ENCODE results near the gene TNIK. TPM values are rescaled to one million over a fixed set of nuclear protein-coding genes. Genes with fewer than 3 reads are reported as not detected.
"Not testable (repeated sequence)": the region's sequence is repeated elsewhere in the genome, so short reads cannot be mapped to it uniquely, and the experiment has no call there.

TNIK gene
- polyA plus RNA-seq, 1 donor, result 40.3 TPM

DNA sequence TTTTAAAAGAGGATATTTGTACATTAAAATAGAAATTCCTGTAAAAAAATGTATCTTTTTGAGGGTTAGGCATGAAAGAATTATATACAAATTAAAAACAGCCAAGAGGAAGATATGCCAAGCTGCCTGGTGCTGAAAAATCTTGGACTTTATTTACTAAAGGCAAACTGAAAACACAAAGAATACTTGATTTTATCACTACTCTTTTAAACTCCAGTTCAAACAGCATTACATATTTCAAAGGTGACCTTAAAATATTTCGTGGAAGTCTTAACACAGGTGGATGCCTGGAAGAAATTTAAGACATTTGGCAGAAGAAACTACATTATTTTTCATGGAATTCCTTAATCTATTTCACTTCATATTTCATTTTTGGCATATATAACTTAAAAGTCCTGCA is 332.6 kb downstream of the TNIK start:
- DNase-seq (ENCODE audit: low read depth), result no peak

- no peak for DNase-seq (ENCODE audit: low read depth)
Measured at GRCh38 chr3:171126478-171127209, 333.6 kb downstream of the TNIK start.

DNA sequence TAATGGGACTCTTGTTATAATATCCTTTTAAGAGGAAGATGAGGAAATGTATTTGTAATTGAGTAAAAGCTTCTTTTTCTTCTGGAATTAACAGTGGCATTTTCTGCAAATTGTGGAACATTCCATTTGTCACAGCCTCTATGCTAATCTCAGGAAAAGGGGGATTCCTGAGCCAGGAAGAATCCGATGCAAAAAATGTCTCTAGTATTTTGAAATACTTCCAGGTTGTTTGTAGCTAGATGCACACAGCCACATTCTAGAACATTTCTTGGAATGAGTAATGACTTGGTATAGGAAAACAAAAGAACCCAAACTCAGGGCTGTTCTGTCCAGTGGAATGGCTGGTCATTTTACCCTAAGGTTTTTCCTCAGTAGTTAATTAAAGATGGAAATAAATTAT is 335.2 kb downstream of the TNIK start:
- DNase-seq (ENCODE audit: low read depth), result no peak

DNA sequence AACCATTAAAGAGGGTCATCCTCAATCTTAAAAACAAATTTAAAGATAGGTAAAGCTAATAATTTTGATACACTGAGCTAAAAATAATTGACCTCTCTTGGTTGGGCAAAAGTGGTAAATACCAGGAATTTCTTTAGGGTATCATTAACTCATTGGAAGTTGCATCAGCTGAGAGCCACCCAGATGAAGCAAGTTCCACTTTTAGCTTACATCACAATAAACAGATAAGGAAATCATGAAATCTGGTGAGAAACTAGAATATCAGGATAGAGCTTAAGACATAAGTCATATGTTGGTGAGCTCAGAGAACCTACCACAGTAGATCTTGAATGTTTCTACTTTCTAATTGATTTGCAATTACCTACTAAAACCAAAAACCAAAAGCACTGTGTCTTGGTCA is 336.3 kb downstream of the TNIK start:
- no peak for DNase-seq (ENCODE audit: low read depth)

- DNase-seq (ENCODE audit: low read depth), result no peak
Measured at GRCh38 chr3:171122861-171123260, 337.3 kb downstream of the TNIK start.

- no peak for DNase-seq (ENCODE audit: low read depth)
Measured at GRCh38 chr3:171122240-171122639, 338.0 kb downstream of the TNIK start.

GRCh38 chr3:171121801-171122200 is 338.4 kb downstream of the TNIK start:
- no peak for DNase-seq (ENCODE audit: low read depth)

- DNase-seq (ENCODE audit: low read depth), result not testable (repeated sequence)
Measured at GRCh38 chr3:171119402-171119801, 340.8 kb downstream of the TNIK start.

DNA sequence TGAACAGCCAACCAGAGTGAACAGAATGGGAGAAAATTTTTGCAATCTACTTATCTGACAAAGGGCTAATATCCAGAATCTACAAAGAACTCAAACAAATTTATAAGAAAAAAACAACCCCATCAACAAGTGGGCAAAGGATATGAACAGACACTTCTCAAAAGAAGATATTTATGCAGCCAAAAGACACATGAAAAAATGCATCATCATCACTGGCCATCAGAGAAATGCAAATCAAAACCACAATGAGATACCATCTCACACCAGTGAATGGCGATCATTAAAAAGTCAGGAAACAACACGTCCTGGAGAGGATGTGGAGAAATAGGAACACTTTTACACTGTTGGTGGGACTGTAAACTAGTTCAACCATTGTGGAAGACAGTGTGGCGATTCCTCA is 341.2 kb downstream of the TNIK start:
- not testable (repeated sequence) for DNase-seq (ENCODE audit: low read depth)

- no peak for DNase-seq (ENCODE audit: low read depth)
Measured at GRCh38 chr3:171116824-171117395, 343.3 kb downstream of the TNIK start.

DNA sequence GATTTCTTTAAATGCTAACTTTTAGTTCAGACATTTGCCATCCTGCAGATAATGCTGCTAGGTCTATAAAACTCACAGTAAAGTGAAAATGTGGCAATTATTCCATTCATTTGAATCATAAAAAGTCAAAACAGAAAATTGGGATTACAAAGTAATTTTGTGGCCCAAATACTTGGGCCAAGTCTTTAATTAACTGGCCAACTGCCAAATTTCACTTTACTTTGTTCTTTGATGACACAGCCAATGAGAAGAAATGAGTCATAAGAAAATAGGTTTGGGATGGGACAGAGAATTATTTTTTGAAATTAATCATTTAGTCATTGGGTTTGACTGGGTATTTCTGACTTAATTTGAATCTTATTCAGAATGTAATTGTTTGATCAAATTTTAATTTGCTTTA is 343.8 kb downstream of the TNIK start:
- no peak for DNase-seq (ENCODE audit: low read depth)

DNA sequence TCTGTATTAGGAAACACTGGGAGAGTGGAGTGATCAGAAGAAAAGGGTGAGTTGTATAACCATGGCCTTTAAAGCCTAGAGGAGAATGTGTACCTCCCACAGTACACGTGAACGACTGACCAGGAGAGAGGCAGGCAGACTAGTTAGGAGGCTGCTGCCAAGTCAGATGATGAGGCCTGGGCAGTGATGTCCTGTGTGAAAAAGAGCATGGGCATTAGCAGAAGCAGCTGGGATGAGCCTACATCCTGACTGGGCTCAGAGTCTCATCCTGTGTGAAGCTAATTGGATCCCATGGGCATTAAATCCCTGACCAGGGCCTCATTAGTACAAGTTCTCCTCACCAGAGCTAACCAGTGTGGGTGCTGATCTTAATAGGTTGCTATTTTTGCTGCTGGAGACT is 344.5 kb downstream of the TNIK start:
- DNase-seq (ENCODE audit: low read depth), result no peak

DNA sequence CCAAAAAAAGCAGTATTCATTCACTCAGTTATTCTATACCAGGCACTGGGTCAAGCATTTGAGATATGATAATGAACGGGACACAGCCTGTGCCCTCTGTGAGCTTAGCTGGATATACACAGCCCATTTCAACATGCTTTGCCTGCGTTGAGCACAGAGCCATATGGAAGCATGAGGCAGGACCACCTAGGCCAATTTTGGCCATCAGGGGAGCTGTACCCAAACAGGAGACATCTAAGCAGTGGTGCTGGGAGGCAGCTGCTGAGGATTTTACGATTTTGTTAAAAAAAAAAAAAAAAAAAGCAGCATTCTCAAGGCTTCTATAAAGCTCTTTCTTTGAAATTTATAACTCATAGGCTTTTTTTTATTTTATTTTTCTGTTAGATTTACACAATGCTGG is 346.5 kb downstream of the TNIK start:
- DNase-seq (ENCODE audit: low read depth), result no peak

GRCh38 chr3:171110715-171111114 is 349.5 kb downstream of the TNIK start:
- DNase-seq (ENCODE audit: low read depth), result no peak

- no peak for DNase-seq (ENCODE audit: low read depth)
Measured at GRCh38 chr3:171108066-171108465, 352.1 kb downstream of the TNIK start.

DNA sequence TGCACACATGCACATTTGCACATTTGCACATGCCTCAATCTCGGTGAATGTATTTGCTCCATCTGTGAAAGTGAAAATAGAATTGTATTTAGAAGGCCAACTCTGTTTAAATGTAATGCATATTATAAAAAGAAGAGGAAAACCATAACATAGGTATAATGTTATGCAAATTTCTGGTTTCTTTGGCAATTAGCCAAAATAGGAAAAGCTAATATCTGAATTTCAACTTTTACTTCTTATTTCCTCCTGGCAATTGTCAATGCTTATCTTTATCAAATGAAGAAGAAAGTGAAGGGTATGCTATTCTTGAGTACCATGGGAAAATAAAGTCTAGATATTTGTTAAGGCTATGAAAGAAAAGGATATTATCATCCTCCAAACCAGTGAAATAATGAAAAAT is 357.0 kb downstream of the TNIK start:
- DNase-seq (ENCODE audit: low read depth), result no peak

DNA sequence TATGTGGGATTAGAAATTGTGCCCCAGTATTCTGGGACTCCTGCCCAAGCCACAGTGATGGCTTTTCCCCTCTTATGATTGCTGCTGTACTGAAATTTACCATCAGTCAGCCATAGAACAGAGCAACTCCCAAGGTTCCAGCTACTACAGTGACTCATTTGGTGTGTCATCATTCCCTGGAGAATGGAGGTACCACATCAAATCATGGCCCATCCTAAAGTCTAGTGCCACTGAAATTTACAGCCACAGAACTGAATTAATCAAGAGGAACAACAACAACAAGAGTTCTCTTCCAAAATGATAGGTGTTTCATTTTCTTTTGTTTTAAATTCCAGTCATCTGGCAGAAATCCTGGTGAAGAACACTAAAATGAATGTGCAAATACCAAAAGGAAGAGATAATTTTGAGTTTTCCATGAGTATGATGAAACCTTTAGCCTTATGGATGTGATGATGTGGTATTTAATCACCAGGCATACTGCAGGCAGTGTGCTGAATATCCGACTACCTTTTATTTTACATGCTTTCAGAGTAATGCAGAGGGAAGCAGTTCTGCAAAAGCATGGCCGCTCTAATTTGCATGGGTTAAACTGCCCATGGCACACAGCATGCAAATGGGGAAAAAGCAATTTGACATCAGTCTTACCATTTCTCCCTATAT is 358.1 kb downstream of the TNIK start:
- DNase-seq (ENCODE audit: low read depth), result no peak

DNA sequence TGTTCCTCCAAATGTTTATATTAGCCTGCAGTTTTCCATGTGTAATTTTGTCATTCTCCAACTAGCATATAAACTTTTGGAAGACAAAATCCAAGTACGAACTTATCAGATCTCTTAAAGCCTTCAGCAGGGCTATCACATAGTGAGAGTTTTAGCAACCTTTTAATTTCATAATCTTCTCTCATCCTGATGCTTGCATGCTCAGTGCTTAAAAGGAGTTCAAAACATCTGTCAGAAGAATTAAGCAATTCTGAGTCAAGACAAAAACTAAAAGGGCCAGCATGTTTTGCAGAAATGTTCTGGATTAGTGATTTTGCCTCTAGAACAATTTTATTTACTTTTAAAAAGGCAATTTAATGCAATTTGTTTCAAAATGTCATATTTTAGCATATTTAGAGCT is 360.3 kb downstream of the TNIK start:
- DNase-seq (ENCODE audit: low read depth), result no peak

- DNase-seq (ENCODE audit: low read depth), result no peak
Measured at GRCh38 chr3:171095063-171095462, 365.1 kb downstream of the TNIK start.

- no peak for DNase-seq (ENCODE audit: low read depth)
Measured at GRCh38 chr3:171094411-171094810, 365.8 kb downstream of the TNIK start.

DNA sequence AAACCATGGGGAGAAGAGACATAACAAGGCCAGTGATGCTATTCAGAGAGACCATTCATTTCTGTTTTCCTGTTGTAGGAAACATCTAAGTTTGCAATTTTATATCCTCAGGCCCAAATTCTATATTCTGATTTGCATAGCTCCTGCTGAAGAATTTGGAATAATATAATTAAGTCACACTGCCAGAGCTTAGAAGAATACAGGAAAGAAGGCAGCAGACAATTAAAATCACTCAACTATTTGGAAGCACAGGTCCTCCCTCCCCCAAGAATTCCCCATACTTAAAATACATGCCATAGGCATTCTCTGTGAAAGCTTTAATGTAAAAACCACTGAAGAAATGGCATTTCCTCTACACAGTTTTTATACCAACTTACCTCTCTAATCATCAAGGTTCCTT is 366.7 kb downstream of the TNIK start:
- no peak for DNase-seq (ENCODE audit: low read depth)

DNA sequence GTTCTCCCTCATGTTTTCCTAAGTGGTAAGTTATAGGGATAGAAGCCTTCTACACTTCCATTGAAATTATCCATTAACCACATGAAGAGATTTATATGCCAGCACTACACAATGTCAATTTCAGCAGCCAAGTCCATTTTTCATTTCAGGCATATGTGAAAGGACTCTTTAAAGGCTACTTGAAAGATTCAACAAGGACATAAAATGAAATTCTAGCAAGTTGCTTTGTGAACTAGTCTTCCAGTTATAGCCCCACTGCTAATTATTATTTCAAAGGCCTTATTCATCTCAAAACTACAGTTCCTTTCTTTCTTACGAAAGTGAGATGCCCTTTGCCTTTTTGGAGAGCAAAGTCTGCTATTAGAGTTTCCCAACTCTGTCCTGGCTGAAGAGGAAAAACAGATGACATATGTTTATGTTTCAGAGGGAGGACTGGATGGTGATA is 367.7 kb downstream of the TNIK start:
- no peak for DNase-seq (ENCODE audit: low read depth)

DNA sequence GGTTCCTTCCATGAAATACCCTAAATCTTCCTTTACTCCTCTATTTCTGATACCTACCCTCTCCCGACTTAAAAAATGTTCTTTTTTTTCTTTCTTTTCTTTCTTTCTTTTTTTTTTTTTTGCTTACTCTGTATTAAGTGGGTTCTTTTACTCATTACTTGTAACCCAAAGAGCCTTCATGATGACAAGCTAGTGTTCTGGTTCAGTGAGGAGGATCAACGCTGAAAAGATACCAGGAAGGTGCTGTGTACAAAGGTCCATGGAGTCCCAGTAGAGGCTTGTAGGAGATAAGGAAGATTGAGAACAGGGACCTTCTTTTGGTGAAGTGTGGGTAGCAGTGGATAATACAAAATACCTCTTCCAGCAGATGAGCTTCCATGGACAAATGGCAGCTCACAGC is 369.9 kb downstream of the TNIK start:
- no peak for DNase-seq (ENCODE audit: low read depth)

Data from forelimb muscle (tissue), 1 donor.